ENCODE measurements around the gene DUOXA2.
"Not testable (repeated sequence)": the region's sequence is repeated elsewhere in the genome, so short reads cannot be mapped to it uniquely, and the experiment has no call there.

Gene DUOXA2

GRCh38 chr15:45134682-45135604 is 20.8 kb downstream of the DUOXA2 start:
- TF ChIP-seq FOXP2 (optimal IDR thresholded peaks at IDR 0.05; ENCODE audit: control extremely low read depth, extremely low read length, insufficient read depth) (no peak), EZH2 (IDR thresholded peaks at IDR 0.05) (no peak)
- H3K4me3 ChIP-seq = no peak overlapping the region
- H3K36me3 ChIP-seq (ENCODE audit: insufficient read depth, low read length) = no peaks in the 10 kb centered on the region
- H3K9ac ChIP-seq (ENCODE audit: insufficient read length) = no peak overlapping the region
- no peaks in the 10 kb centered on the region for H3K9me3 ChIP-seq (ENCODE audit: low read depth, low read length)
- H3K27ac ChIP-seq = no peak overlapping the region
- no peak for DNase-seq (ENCODE audit: low read depth, low spot score)

GRCh38 chr15:45135705-45136377 is 21.7 kb downstream of the DUOXA2 start:
- not testable (repeated sequence) for H3K36me3 ChIP-seq (ENCODE audit: insufficient read depth, low read length); DNase-seq (ENCODE audit: low read depth, low spot score); H3K4me3 ChIP-seq; H3K9ac ChIP-seq (ENCODE audit: insufficient read length); H3K9me3 ChIP-seq (ENCODE audit: low read depth, low read length); H3K27ac ChIP-seq

- TF ChIP-seq EZH2 (IDR thresholded peaks at IDR 0.05) (no peak), FOXP2 (optimal IDR thresholded peaks at IDR 0.05; ENCODE audit: control extremely low read depth, extremely low read length, insufficient read depth) (no peak), POLR2AphosphoS5 (IDR thresholded peaks at IDR 0.05; ENCODE audit: borderline replicate concordance, low read depth, low read length) (no peak)
Measured at GRCh38 chr15:45136378-45136764, 22.2 kb downstream of the DUOXA2 start.

GRCh38 chr15:45137703-45138102 is 23.6 kb downstream of the DUOXA2 start:
- TF ChIP-seq POLR2AphosphoS5 (IDR thresholded peaks at IDR 0.05; ENCODE audit: borderline replicate concordance, low read depth, low read length) (no peak), FOXP2 (optimal IDR thresholded peaks at IDR 0.05; ENCODE audit: control extremely low read depth, extremely low read length, insufficient read depth) (no peak), EZH2 (IDR thresholded peaks at IDR 0.05) (no peak)
- no peak overlapping the region for H3K9ac ChIP-seq (ENCODE audit: insufficient read length)
- no peak overlapping the region for H3K27ac ChIP-seq
- no peak for DNase-seq (ENCODE audit: low read depth, low spot score)
- no peak overlapping the region for H3K4me3 ChIP-seq
- no peaks in the 10 kb centered on the region for H3K36me3 ChIP-seq (ENCODE audit: insufficient read depth, low read length)
- H3K9me3 ChIP-seq (ENCODE audit: low read depth, low read length) = no peaks in the 10 kb centered on the region

More at GRCh38 chr15:45136378-45136764, 22.2 kb downstream of the DUOXA2 start:
- Histone ChIP-seq H3K27ac (no peak overlapping the region), H3K4me3 (no peak overlapping the region), H3K9me3 (ENCODE audit: low read depth, low read length) (no peaks in the 10 kb centered on the region), H3K36me3 (ENCODE audit: insufficient read depth, low read length) (no peaks in the 10 kb centered on the region), H3K9ac (ENCODE audit: insufficient read length) (no peak overlapping the region)
- no peak for DNase-seq (ENCODE audit: low read depth, low spot score)

- no peak overlapping the region for H3K27ac ChIP-seq
- no peak overlapping the region for H3K4me3 ChIP-seq
- H3K36me3 ChIP-seq (ENCODE audit: insufficient read depth, low read length) = no peaks in the 10 kb centered on the region
- no peak for DNase-seq (ENCODE audit: low read depth, low spot score)
- TF ChIP-seq FOXP2 (optimal IDR thresholded peaks at IDR 0.05; ENCODE audit: control extremely low read depth, extremely low read length, insufficient read depth) (no peak), EZH2 (IDR thresholded peaks at IDR 0.05) (no peak), POLR2AphosphoS5 (IDR thresholded peaks at IDR 0.05; ENCODE audit: borderline replicate concordance, low read depth, low read length) (no peak)
- no peaks in the 10 kb centered on the region for H3K9me3 ChIP-seq (ENCODE audit: low read depth, low read length)
- no peak overlapping the region for H3K9ac ChIP-seq (ENCODE audit: insufficient read length)
Measured at GRCh38 chr15:45138814-45139765, 25.0 kb downstream of the DUOXA2 start.

GRCh38 chr15:45139770-45140169 is 25.6 kb downstream of the DUOXA2 start:
- no peak overlapping the region for H3K9ac ChIP-seq (ENCODE audit: insufficient read length)
- no peaks in the 10 kb centered on the region for H3K9me3 ChIP-seq (ENCODE audit: low read depth, low read length)
- TF ChIP-seq FOXP2 (optimal IDR thresholded peaks at IDR 0.05; ENCODE audit: control extremely low read depth, extremely low read length, insufficient read depth) (no peak), EZH2 (IDR thresholded peaks at IDR 0.05) (no peak), POLR2AphosphoS5 (IDR thresholded peaks at IDR 0.05; ENCODE audit: borderline replicate concordance, low read depth, low read length) (no peak)
- no peaks in the 10 kb centered on the region for H3K36me3 ChIP-seq (ENCODE audit: insufficient read depth, low read length)
- no peak overlapping the region for H3K4me3 ChIP-seq
- no peak overlapping the region for H3K27ac ChIP-seq
- no peak for DNase-seq (ENCODE audit: low read depth, low spot score)

GRCh38 chr15:45140557-45141250 is 26.6 kb downstream of the DUOXA2 start:
- Histone ChIP-seq H3K4me3 (no peak overlapping the region), H3K9me3 (ENCODE audit: low read depth, low read length) (no peaks in the 10 kb centered on the region), H3K36me3 (ENCODE audit: insufficient read depth, low read length) (no peaks in the 10 kb centered on the region), H3K9ac (ENCODE audit: insufficient read length) (no peak overlapping the region), H3K27ac (no peak overlapping the region)
- TF ChIP-seq FOXP2 (optimal IDR thresholded peaks at IDR 0.05; ENCODE audit: control extremely low read depth, extremely low read length, insufficient read depth) (no peak), EZH2 (IDR thresholded peaks at IDR 0.05) (no peak), POLR2AphosphoS5 (IDR thresholded peaks at IDR 0.05; ENCODE audit: borderline replicate concordance, low read depth, low read length) (no peak)
- DNase-seq (ENCODE audit: low read depth, low spot score) = peak; percentile 14
